IPS-NIHi7 (cell line): ENCODE measurements around the gene KBTBD8.

Source experiments
- DNase-seq: peaks from one replicate; pipeline ENCODE4 v3.0.0; 2012; ENCODE audit warnings: mixed read lengths; ENCODE audit errors: extremely low spot score

KBTBD8 gene

GRCh38 chr3:67034371-67034770 is 36.3 kb downstream of the KBTBD8 start:
- DNase-seq: no peak

GRCh38 chr3:67037615-67038014 is 39.5 kb downstream of the KBTBD8 start:
- no peak for DNase-seq

- DNase-seq: no peak
These were observed 46.2 kb downstream of the KBTBD8 start for GRCh38 chr3:67044295-67044694.

GRCh38 chr3:67044955-67045354 is 46.8 kb downstream of the KBTBD8 start:
- DNase-seq: peak; percentile 25

GRCh38 chr3:67045711-67046465 is 47.8 kb downstream of the KBTBD8 start:
- DNase-seq: no peak

- no peak for DNase-seq
These were observed 48.9 kb downstream of the KBTBD8 start for GRCh38 chr3:67047051-67047450.

GRCh38 chr3:67048067-67048714 is 50.1 kb downstream of the KBTBD8 start:
- DNase-seq: no peak

- no peak for DNase-seq
These were observed 50.6 kb downstream of the KBTBD8 start for GRCh38 chr3:67048715-67049074.

- no peak for DNase-seq
These were observed 61.3 kb downstream of the KBTBD8 start for GRCh38 chr3:67059443-67059842.
